Right lobe of liver (tissue), 6 donors: ENCODE results near the gene MTCH1. TPM values are rescaled to one million over a fixed set of nuclear protein-coding genes. Genes with fewer than 3 reads are reported as not detected.
"Not testable (repeated sequence)": the region's sequence is repeated elsewhere in the genome, so short reads cannot be mapped to it uniquely, and the experiment has no call there.

Source experiments
- ATAC-seq, 4 donors: fragments of 200-7000 bp; cut with Tn5 transposase; one replicate each; pipeline ENCODE4 v1.9.1; 2020; ENCODE audit warnings: mild to moderate bottlenecking in 4 of 4, moderate library complexity in 4 of 4
- DNase-seq, 3 donors: peaks; one replicate each; pipeline ENCODE4 v3.0.0-alpha.2; 2020
- H3K27ac ChIP-seq, 3 donors: fragments of 200-600 bp; one replicate each; pipeline ENCODE4 v1.8.0; 2022
- H3K27me3 ChIP-seq, 2 donors: fragments of 200-600 bp; one replicate each; pipeline ENCODE4 v1.8.0; 2022
- H3K36me3 ChIP-seq, 4 donors: fragments of 200-600 bp; sonication (generic) in 1 of 4; one replicate each; pipeline versions ENCODE4 v1.5.1 to v1.8.0; 2017 to 2022; ENCODE audit warnings: control low read depth in 1 of 4
- H3K4me1 ChIP-seq, 4 donors: fragments of 200-600 bp; sonication (generic) in 1 of 4; one replicate each; pipeline versions ENCODE4 v1.5.1 to v1.8.0; 2017 to 2022; ENCODE audit warnings: control low read depth in 1 of 4
- H3K4me3 ChIP-seq, 3 donors: fragments of 200-600 bp; one replicate each; pipeline ENCODE4 v1.8.0; 2022
- H3K9me3 ChIP-seq, 4 donors: fragments of 200-600 bp; sonication (generic) in 1 of 4; one replicate each; pipeline versions ENCODE4 v1.5.1 to v1.8.0; 2017 to 2022; ENCODE audit warnings: control low read depth in 1 of 4
- CTCF ChIP-seq, 4 donors: fragments of 200-600 bp in 3 of 4; fragments of 450-650 bp in 1 of 4; IDR thresholded peaks; one replicate each; pipeline versions ENCODE4 v1.5.1 to v1.8.0; 2016 to 2022; ENCODE audit warnings: antibody characterized with exemption in 4 of 4, mild to moderate bottlenecking in 2 of 4
- POLR2A ChIP-seq: fragments of 450-650 bp; IDR thresholded peaks from one replicate; pipeline ENCODE4 v1.6.1; 2017; ENCODE audit warnings: antibody characterized with exemption, mild to moderate bottlenecking
- WGBS: methylation state at CpG from one replicate; pipeline ENCODE4 v1.1.6; 2018; ENCODE audit warnings: low coverage, low lambda C conversion rate; ENCODE audit not compliant: insufficient coverage; ENCODE audit errors: missing lambda C conversion rate; 5-methylcytosine and 5-hydroxymethylcytosine counted together
- intact Hi-C, 2 donors: fragments of 100-400 bp; cut with DNase I; formaldehyde crosslinking; loops; one replicate each; pipeline versions ENCODE4 v1.11.2 to v1.14.1; 2022
- total RNA-seq, 6 experiments: library from RNA; depleted of rRNA in 2 of 6; stranded (reverse); fragments of >200 nt in 2 of 6; fragmentation: NEBNext Ultra II Directional in 3 of 6; extraction: Animal tissue kit (Norgen Biotek cat#: 25700) in 3 of 6; gene quantifications; one replicate each; pipeline versions ENCODE4 v1.1.0 to v1.2.4, GENCODE V29; 2016 to 2023
- donor health status: DM: no; HTN: yes; CAD: no.
- donor health status: DM: no; HTN: no; CAD: no.
- donor health status: DM: no; HTN: no; CAD: no.
- donor health status: DM: no; HTN: yes; CAD: no.
- donor health status: DM: no; HTN: yes; CAD: no.

Gene MTCH1
- total RNA-seq, 6 experiments from 2014 or later, result 56.3 to 73.7 (median 63.3) TPM

- Histone ChIP-seq H3K9me3 (no peaks in the 10 kb centered on the region), H3K27me3 (no peaks in the 10 kb centered on the region), H3K36me3 (no peaks in the 10 kb centered on the region), H3K4me1 (no peaks in the 10 kb centered on the region), H3K27ac (no peak overlapping the region), H3K4me3 (no peak overlapping the region)
- intact Hi-C loops, result no loop called here
- DNase-seq (no peak), ATAC-seq (no peak)
- 76% methylated on average over 4 of the region's 4 CpGs for WGBS
- no peak for TF ChIP-seq CTCF (IDR thresholded peaks at IDR 0.05)
Observed at GRCh38 chr6:36945301-36945700, 40.7 kb downstream of the MTCH1 start.

DNA sequence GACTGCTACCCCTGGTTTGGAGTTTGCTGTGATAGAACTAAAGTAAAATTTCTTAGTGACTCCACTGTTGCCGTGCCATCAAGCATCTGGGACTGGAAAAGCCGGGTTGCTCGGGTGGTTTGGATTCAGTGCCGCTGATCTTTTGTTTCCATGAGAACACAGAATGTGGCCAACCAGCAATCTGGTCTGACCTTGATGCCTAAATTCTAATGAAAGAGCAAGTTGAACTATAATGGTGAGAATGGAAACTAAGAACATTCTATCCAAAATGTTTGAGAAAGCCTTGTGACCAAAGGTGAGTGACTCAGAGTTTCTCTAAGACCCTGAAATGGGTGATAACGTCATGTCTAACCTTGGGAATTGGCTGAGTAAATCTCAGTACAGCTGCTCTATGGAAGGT lies 41.3 kb downstream of the MTCH1 start:
- Histone ChIP-seq H3K36me3 (no peaks in the 10 kb centered on the region), H3K4me1 (no peaks in the 10 kb centered on the region), H3K4me3 (no peak overlapping the region), H3K27me3 (no peaks in the 10 kb centered on the region), H3K9me3 (no peaks in the 10 kb centered on the region), H3K27ac (no peak overlapping the region)
- WGBS, result 81% methylated on average over 5 of the region's 5 CpGs
- TF ChIP-seq POLR2A, result no peak
- no peak for TF ChIP-seq CTCF (IDR thresholded peaks at IDR 0.05)
- no peak for ATAC-seq
- peak in 1 of 3 donors; percentile 2 for DNase-seq
- intact Hi-C loops, result no loop called here

GRCh38 chr6:36942329-36942728 lies 43.7 kb downstream of the MTCH1 start:
- ATAC-seq, result not testable (repeated sequence)

DNA sequence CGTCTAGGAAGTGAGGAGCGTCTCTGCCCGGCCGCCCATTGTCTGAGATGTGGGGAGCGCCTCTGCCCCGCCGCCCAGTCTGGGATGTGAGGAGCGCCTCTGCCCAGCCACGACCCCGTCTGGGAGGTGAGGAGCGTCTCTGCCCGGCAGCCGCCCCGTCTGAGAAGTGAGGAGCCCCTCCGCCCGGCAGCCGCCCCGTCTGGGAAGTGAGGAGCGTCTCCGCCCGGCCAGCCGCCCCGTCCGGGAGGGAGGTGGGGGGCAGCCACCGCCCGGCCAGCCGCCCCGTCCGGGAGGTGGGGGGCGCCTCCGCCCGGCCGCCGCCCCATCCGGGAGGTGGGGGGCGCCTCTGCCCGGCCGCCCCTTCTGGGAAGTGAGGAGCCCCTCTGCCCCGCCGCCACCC lies 44.4 kb downstream of the MTCH1 start:
- H3K4me3 ChIP-seq, H3K27ac ChIP-seq, ATAC-seq, H3K36me3 ChIP-seq, H3K27me3 ChIP-seq, H3K4me1 ChIP-seq, DNase-seq, H3K9me3 ChIP-seq, intact Hi-C loops: not testable (repeated sequence)
- 95% methylated on average over 11 of the region's 40 CpGs for WGBS

More at GRCh38 chr6:36942329-36942728, 43.7 kb downstream of the MTCH1 start:
- H3K4me1 ChIP-seq, DNase-seq, H3K27me3 ChIP-seq, H3K36me3 ChIP-seq, H3K9me3 ChIP-seq, H3K4me3 ChIP-seq, H3K27ac ChIP-seq, intact Hi-C loops: not testable (repeated sequence)
- 36% methylated on average over 1 of the region's 2 CpGs for WGBS

GRCh38 chr6:36940027-36940426 lies 46.0 kb downstream of the MTCH1 start:
- Histone ChIP-seq H3K36me3 (no peaks in the 10 kb centered on the region), H3K4me3 (no peak overlapping the region), H3K9me3 (no peaks in the 10 kb centered on the region), H3K27me3 (no peaks in the 10 kb centered on the region), H3K4me1 (no peaks in the 10 kb centered on the region), H3K27ac (no peak overlapping the region)
- intact Hi-C loops, result no loop called here
- TF ChIP-seq CTCF (IDR thresholded peaks at IDR 0.05) (no peak), POLR2A (no peak)
- ATAC-seq (no peak), DNase-seq (peak in 1 of 3 donors; percentile 24)
- 83% methylated on average over 7 of the region's 10 CpGs for WGBS

DNA sequence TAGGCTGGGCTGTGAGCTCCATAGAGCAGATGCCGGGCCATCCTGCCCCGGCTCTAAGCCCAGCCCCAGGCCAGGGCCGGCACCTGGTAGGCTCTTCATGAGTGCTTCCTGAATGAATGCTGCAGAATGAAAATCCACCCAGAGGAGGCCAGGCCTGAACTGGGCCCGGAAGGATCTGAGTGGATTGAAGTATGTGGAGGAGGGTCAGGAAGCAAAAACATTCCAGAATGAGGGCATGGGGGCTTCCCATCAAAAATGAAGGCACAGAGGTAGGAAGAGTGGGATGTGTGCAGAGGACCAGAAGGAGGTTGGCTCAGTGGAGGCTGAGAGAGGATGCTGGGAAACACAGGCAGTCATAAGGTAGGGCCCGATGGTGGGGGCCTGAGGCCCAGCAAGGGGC lies 47.0 kb downstream of the MTCH1 start:
- ATAC-seq, result peak in 1 of 4 donors; percentile 20

More for the DNA sequence above, 47.0 kb downstream of the MTCH1 start:
- DNase-seq, H3K27me3 ChIP-seq, H3K27ac ChIP-seq, H3K9me3 ChIP-seq, H3K36me3 ChIP-seq, H3K4me3 ChIP-seq, H3K4me1 ChIP-seq, intact Hi-C loops: not testable (repeated sequence)
- WGBS, result 65% methylated on average over 2 of the region's 5 CpGs
